Measurements from ENCODE around the gene ATG4D. TPM values are rescaled to one million over a fixed set of nuclear protein-coding genes. Genes with fewer than 3 reads are reported as not detected.

Gene ATG4D
- total and polyA plus RNA-seq, 10 of the 15 experiments (the other 5 are each of a cell fraction or from before 2014, with no cell fraction given): 0.39 to 28.7 (median 13.4) TPM

GRCh38 chr19:10566658-10567410, 23.1 kb downstream of the ATG4D start (continued):
- TF ChIP-seq RELB (IDR thresholded peaks at IDR 0.05; ENCODE audit: low read depth): 0 out of 2 replicates have a peak, but pooled peaks have one; percentile 44

GRCh38 chr19:10567656-10568055, 24.0 kb downstream of the ATG4D start:
- no TSS peak for BruUV-seq (replicated peaks)
- Histone ChIP-seq H3K9ac (ENCODE audit: control insufficient read depth, insufficient read depth, low read length) (peak overlapping the region; percentile 53), H3K4me3 (peak overlapping the region; percentile 80), H3K36me3 (ENCODE audit: control insufficient read depth in 2 of 2, insufficient read depth in 2 of 2, low read length in 1 of 2) (peaks cover 0 to 3% of the 10 kb centered on the region in 2 experiments; a peak in 1 of 4 replicates), H2AFZ (ENCODE audit: control insufficient read depth, low read depth, low read length) (no peak overlapping the region), H4K20me1 (ENCODE audit: control insufficient read depth, insufficient read depth) (no peaks in the 10 kb centered on the region), H3K4me2 (ENCODE audit: control insufficient read depth, insufficient read depth) (peak overlapping the region; percentile 93), H3K9me3 (replicated peaks; ENCODE audit: control insufficient read depth, insufficient read depth, low read length) (no peaks in the 10 kb centered on the region), H3K27me3 (replicated peaks in 1 of 2; ENCODE audit: control insufficient read depth in 2 of 2, insufficient read depth in 2 of 2, low read length in 1 of 2) (no peaks in the 10 kb centered on the region), H3K27ac (ENCODE audit: control insufficient read depth, insufficient read depth) (peak overlapping the region; percentile 88), H3K4me1 (ENCODE audit: control insufficient read depth, insufficient read depth, low read length) (peaks cover 23% of the 10 kb centered on the region), H3K79me2 (ENCODE audit: control insufficient read depth, insufficient read depth, low read length) (peaks cover 13% of the 10 kb centered on the region)
- ChIA-PET SMC1A (ENCODE audit: uncharacterized antibody, unreplicated experiment) (interaction anchor here (0.7 to 2.4 kb wide), 3 partner anchors 25 to 160 kb away, joined by 3 to 7 read pairs (median 3); no protein-coding TSS in a partner anchor), CTCF (interaction anchor here (0.9 to 5.2 kb wide), 12 partner anchors 13 to 149 kb away, joined by 3 to 35 read pairs (median 4); partner anchors contain the start of genes ATG4D and QTRT1), POLR2A (interaction anchor here (0.5 to 1.8 kb wide), 15 partner anchors 24 to 466 kb away, joined by 3 to 7 read pairs (median 3); partner anchors contain the start of genes ATG4D, CDC37 and PDE4A), RAD21 (ENCODE audit: unreplicated experiment) (interaction anchor here (0.9 to 3.3 kb wide), 8 partner anchors 14 to 150 kb away, joined by 3 to 16 read pairs (median 4); partner anchors contain the start of gene ATG4D)
- FAIRE-seq: no peak
- in situ Hi-C loops (cut with MboI): loop anchor here (5.0 kb wide), 1 partner anchor 155 kb away; no protein-coding TSS in a partner anchor
- 0% methylated on average over 5 of the region's 5 CpGs for WGBS (ENCODE audit: insufficient coverage, insufficient replicate concordance, low lambda C conversion rate, missing lambda C conversion rate)
- ATAC-seq: no peak
- no peak for DNase-seq (ENCODE audit: low read depth, low spot score)
- intact Hi-C loops (cut with micrococcal nuclease; ENCODE audit: unreplicated experiment): loop anchor here (2.0 to 5.0 kb wide), 3 partner anchors 65 to 165 kb away; partner anchors contain the start of genes CDC37, ILF3 and KEAP1
- TF ChIP-seq HDAC6 (IDR thresholded peaks at IDR 0.05; ENCODE audit: unreplicated experiment) (no peak), ATF7 (IDR thresholded peaks at IDR 0.05; ENCODE audit: low read depth) (peak; percentile 72), IRF3 (IDR thresholded peaks at IDR 0.05) (no peak), ZNF687 (IDR thresholded peaks at IDR 0.05) (no peak), ZNF592 (IDR thresholded peaks at IDR 0.05) (no peak), EGR1 (IDR thresholded peaks at IDR 0.05; ENCODE audit: borderline replicate concordance in 1 of 2, low read depth in 2 of 2, low read length in 2 of 2) (peak in 1 of 2 experiments; percentile 19; a peak in 1 of 3 replicates)

Data from GM12878 (cell line).